Caco-2 (cell line): ENCODE data around the gene IQGAP2. TPM values are rescaled to one million over a fixed set of nuclear protein-coding genes. Genes with fewer than 3 reads are reported as not detected.
"Not testable (repeated sequence)": the region's sequence is repeated elsewhere in the genome, so short reads cannot be mapped to it uniquely, and the experiment has no call there.

Source experiments
- BruUV-seq: library from RNA; stranded (reverse); fragments of 400-500 nt; replicated peaks from 2 replicates; lab custom pipeline; 2021; lab: Mats Ljungman, UMichigan
- CTCF ChIA-PET: fragments of 300-600 bp; sonication (Branson Sonifier 250); formaldehyde crosslinking; loops from one replicate; lab custom pipeline; 2022; ENCODE audit warnings: antibody characterized with exemption; lab: Charles Lee
- POLR2A ChIA-PET: fragments of 300-600 bp; sonication (Branson Sonifier 250); formaldehyde crosslinking; loops from one replicate; lab custom pipeline; 2022; ENCODE audit warnings: antibody characterized with exemption; lab: Charles Lee
- DNase-seq, 2 experiments: peaks; one replicate each; pipeline versions ENCODE4 v3.0.0 to v3.0.0-alpha.2; 2020 to 2022
- H3K27me3 ChIP-seq: replicated peaks from 2 replicates; pipeline ENCODE4 v1.6.0; 2011; ENCODE audit warnings: low read length; ENCODE audit not compliant: control insufficient read depth, insufficient read depth
- H3K36me3 ChIP-seq: 2 replicates; pipeline ENCODE4 v1.5.1; 2011; ENCODE audit warnings: low read length; ENCODE audit not compliant: control insufficient read depth, insufficient read depth
- H3K4me1 ChIP-seq: fragments of 250-450 bp; sonication (Bioruptor Pico); 2 replicates; pipeline ENCODE4 v1.5.1; 2020; ENCODE audit warnings: mild to moderate bottlenecking
- H3K4me3 ChIP-seq: 2 replicates; pipeline ENCODE4 v1.5.1; 2011; ENCODE audit warnings: low read depth, mild to moderate bottlenecking, control low read depth, low read length
- H3K9me3 ChIP-seq: fragments of 250-450 bp; sonication (Bioruptor Pico); 2 replicates; pipeline ENCODE4 v1.5.1; 2020; ENCODE audit warnings: mild to moderate bottlenecking, moderate library complexity
- H3K27ac Mint-ChIP-seq: one replicate; pipeline ENCODE4 v1.8.0; 2022; ENCODE audit warnings: mixed read lengths; ENCODE audit not compliant: unreplicated experiment
- H3K27me3 Mint-ChIP-seq: one replicate; pipeline ENCODE4 v1.8.0; 2022; ENCODE audit warnings: mixed read lengths; ENCODE audit not compliant: insufficient read depth, unreplicated experiment
- H3K36me3 Mint-ChIP-seq: one replicate; pipeline ENCODE4 v1.8.0; 2022; ENCODE audit warnings: mild to moderate bottlenecking, mixed read lengths; ENCODE audit not compliant: insufficient read depth, unreplicated experiment
- H3K4me1 Mint-ChIP-seq: one replicate; pipeline ENCODE4 v1.8.0; 2022; ENCODE audit warnings: low read depth, mixed read lengths; ENCODE audit not compliant: unreplicated experiment
- H3K4me3 Mint-ChIP-seq: one replicate; pipeline ENCODE4 v1.8.0; 2022; ENCODE audit warnings: mild to moderate bottlenecking, moderate library complexity, mixed read lengths; ENCODE audit not compliant: unreplicated experiment
- H3K9me3 Mint-ChIP-seq: one replicate; pipeline ENCODE4 v1.8.0; 2022; ENCODE audit warnings: mixed read lengths; ENCODE audit not compliant: unreplicated experiment
- CTCF ChIP-seq, 2 experiments: fragments of 200-600 bp in 1 of 2; IDR thresholded peaks; 1 replicate in 1 of 2; 2 replicates in 1 of 2; pipeline versions ENCODE4 v1.5.1 to v1.8.0; 2011 to 2022; ENCODE audit warnings: antibody characterized with exemption in 1 of 2, control low read depth in 1 of 2, inconsistent platforms in 1 of 2, low read depth in 1 of 2, low read length in 1 of 2, mild to moderate bottlenecking in 1 of 2, moderate library complexity in 1 of 2; ENCODE audit not compliant: insufficient read depth in 1 of 2, severe bottlenecking in 1 of 2, unreplicated experiment in 1 of 2
- intact Hi-C: fragments of 100-400 bp; cut with micrococcal nuclease; formaldehyde crosslinking; loops from one replicate; pipeline ENCODE4 v1.10.0; 2022; ENCODE audit not compliant: unreplicated experiment
- total RNA-seq: library from RNA; stranded (reverse); gene quantifications from 2 replicates; pipeline ENCODE4 v1.2.3, GENCODE V29; 2022

IQGAP2 gene
- total RNA-seq, 1 experiment from 2014 or later = 89.4 TPM

GRCh38 chr5:76433261-76433660 lies 30.2 kb downstream of the IQGAP2 start:
- Mint-ChIP-seq H3K4me3 (no peak overlapping the region), H3K27ac (peak overlapping the region; percentile 57), H3K27me3 (no peaks in the 10 kb centered on the region), H3K9me3 (peaks cover 3% of the 10 kb centered on the region), H3K36me3 (peaks cover 13% of the 10 kb centered on the region), H3K4me1 (peaks cover 21% of the 10 kb centered on the region)
- BruUV-seq = no TSS peak
- no peak for TF ChIP-seq CTCF (IDR thresholded peaks at IDR 0.05; ENCODE audit: insufficient read depth in 1 of 2, low read depth in 1 of 2, low read length in 1 of 2, severe bottlenecking in 1 of 2, unreplicated experiment in 1 of 2)
- ChIA-PET CTCF (interaction anchor here (1.5 kb wide), 1 partner anchor 111 kb away, joined by 3 read pairs; no protein-coding TSS in a partner anchor), POLR2A (no interaction called here)
- intact Hi-C loops = no loop called here
- H3K9me3 ChIP-seq = peaks cover 10% of the 10 kb centered on the region; the same call in 1 of the 2 replicates
- H3K36me3 ChIP-seq = no peaks in the 10 kb centered on the region
- no peak for DNase-seq
- H3K4me1 ChIP-seq = peaks cover 29% of the 10 kb centered on the region
- no peaks in the 10 kb centered on the region for H3K27me3 ChIP-seq
- no peak overlapping the region for H3K4me3 ChIP-seq

- intact Hi-C loops, H3K36me3 ChIP-seq, H3K27me3 ChIP-seq, H3K4me3 ChIP-seq, BruUV-seq, H3K27me3 Mint-ChIP-seq, DNase-seq, POLR2A ChIA-PET, H3K27ac Mint-ChIP-seq, H3K4me3 Mint-ChIP-seq, CTCF ChIA-PET: not testable (repeated sequence)
- H3K36me3 Mint-ChIP-seq = peaks cover 15% of the 10 kb centered on the region
- Histone ChIP-seq H3K4me1 (peaks cover 44% of the 10 kb centered on the region), H3K9me3 (peaks cover 16% of the 10 kb centered on the region; the same call in 1 of the 2 replicates)
- H3K4me1 Mint-ChIP-seq = peaks cover 46% of the 10 kb centered on the region
- peaks cover 16% of the 10 kb centered on the region for H3K9me3 Mint-ChIP-seq
Observed at GRCh38 chr5:76437507-76437906, 34.4 kb downstream of the IQGAP2 start.

GRCh38 chr5:76438025-76438424 lies 34.9 kb downstream of the IQGAP2 start:
- DNase-seq = no peak
- Mint-ChIP-seq H3K27ac (no peak overlapping the region), H3K27me3 (no peaks in the 10 kb centered on the region), H3K9me3 (peaks cover 16% of the 10 kb centered on the region), H3K36me3 (peaks cover 15% of the 10 kb centered on the region), H3K4me1 (peaks cover 45% of the 10 kb centered on the region), H3K4me3 (no peak overlapping the region)
- H3K4me1 ChIP-seq = peaks cover 46% of the 10 kb centered on the region
- no peak for TF ChIP-seq CTCF (IDR thresholded peaks at IDR 0.05; ENCODE audit: insufficient read depth in 1 of 2, low read depth in 1 of 2, low read length in 1 of 2, severe bottlenecking in 1 of 2, unreplicated experiment in 1 of 2)
- no peaks in the 10 kb centered on the region for H3K27me3 ChIP-seq
- ChIA-PET CTCF (no interaction called here), POLR2A (no interaction called here)
- H3K36me3 ChIP-seq = no peaks in the 10 kb centered on the region
- BruUV-seq = no TSS peak
- H3K9me3 ChIP-seq = peaks cover 16% of the 10 kb centered on the region; the same call in 1 of the 2 replicates
- intact Hi-C loops = no loop called here
- no peak overlapping the region for H3K4me3 ChIP-seq
